22Rv1 (cell line): Measurements from ENCODE around the gene TNNI3K.

Source experiments
- CTCF ChIP-seq: fragments of 450-650 bp; IDR thresholded peaks from 2 replicates; pipeline ENCODE4 v1.5.1; 2017; ENCODE audit warnings: mild to moderate bottlenecking
- ZFX ChIP-seq: fragments of 450-650 bp; IDR thresholded peaks from 2 replicates; pipeline ENCODE4 v1.6.1; 2017; ENCODE audit warnings: antibody characterized with exemption, borderline replicate concordance

DNA sequence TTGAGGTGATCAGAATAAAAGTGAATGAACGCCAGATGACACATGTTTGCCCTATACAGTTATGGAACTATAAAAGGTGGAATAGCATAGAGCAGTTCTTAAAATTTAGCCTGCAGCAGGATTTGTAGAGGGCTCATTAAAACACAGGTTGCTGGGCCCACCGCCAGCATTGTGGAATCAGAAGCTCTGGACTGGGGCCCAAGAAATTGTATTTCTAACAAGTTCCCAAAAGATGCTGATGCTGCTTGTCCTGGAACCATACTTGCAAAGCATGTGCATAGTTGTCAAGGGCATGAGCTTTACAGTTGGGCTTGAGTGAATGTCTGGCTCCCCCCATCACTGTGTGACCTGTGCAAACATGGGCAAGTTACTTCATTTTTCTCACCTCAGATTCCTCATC lies 314.7 kb downstream of the TNNI3K start:
- no peak for TF ChIP-seq CTCF
- no peak for TF ChIP-seq ZFX
